Kidney (tissue), 14 donors: ENCODE data around the gene CTNND2. TPM values are rescaled to one million over a fixed set of nuclear protein-coding genes. Genes with fewer than 3 reads are reported as not detected.

Experiments
- DNase-seq, 5 donors: peaks; one replicate each; pipeline ENCODE4 v3.0.0-alpha.2; 2013 to 2020
- FAIRE-seq: peaks from 2 replicates; lab custom pipeline; 2012; peaks lifted over from hg19 to GRCh38; lab: Jason Lieb, UNC
- H3K27ac ChIP-seq, 2 donors: one replicate each; pipeline ENCODE4 v1.7.0; 2013; ENCODE audit warnings: low read depth in 2 of 2, low read length in 2 of 2, inconsistent platforms in 1 of 2
- H3K27me3 ChIP-seq: one replicate; pipeline ENCODE4 v1.7.1; 2013; ENCODE audit warnings: low read length, inconsistent platforms; ENCODE audit not compliant: control insufficient read depth, insufficient read depth
- H3K36me3 ChIP-seq, 3 donors: one replicate each; pipeline versions ENCODE4 v1.7.0 to v1.7.1; 2013; ENCODE audit warnings: low read length in 3 of 3, control low read depth in 1 of 3, inconsistent platforms in 1 of 3; ENCODE audit not compliant: insufficient read depth in 3 of 3, control insufficient read depth in 2 of 3
- H3K4me1 ChIP-seq, 3 donors: one replicate each; pipeline versions ENCODE4 v1.7.0 to v1.7.1; 2013; ENCODE audit warnings: low read length in 3 of 3, inconsistent platforms in 1 of 3, low read depth in 1 of 3; ENCODE audit not compliant: control insufficient read depth in 2 of 3, insufficient read depth in 2 of 3
- H3K4me3 ChIP-seq, 3 donors: one replicate each; pipeline versions ENCODE4 v1.7.0 to v1.8.1; 2013; ENCODE audit warnings: low read length in 3 of 3, control low read depth in 1 of 3, inconsistent platforms in 1 of 3
- H3K9ac ChIP-seq, 3 donors: one replicate each; pipeline versions ENCODE4 v1.7.0 to v1.7.1; 2013; ENCODE audit warnings: low read length in 3 of 3, control low read depth in 1 of 3, inconsistent platforms in 1 of 3
- H3K9me3 ChIP-seq, 3 donors: one replicate each; pipeline versions ENCODE4 v1.7.0 to v1.7.1; 2013; ENCODE audit warnings: low read length in 3 of 3, control low read depth in 1 of 3, inconsistent platforms in 1 of 3; ENCODE audit not compliant: control insufficient read depth in 2 of 3, insufficient read depth in 1 of 3
- intact Hi-C: fragments of 100-400 bp; cut with DNase I; formaldehyde crosslinking; loops from one replicate; pipeline ENCODE4 v1.11.1; 2022
- polyA plus RNA-seq: library from polyadenylated mRNA; stranded (reverse); fragments of 350-450 nt; fragmentation: Illumina TruSeq; extraction: RNeasy Lipid Tissue Mini Kit (QIAGEN cat#74804); gene quantifications from one replicate; pipeline ENCODE4 v1.2.3, GENCODE V29; 2014; ENCODE audit warnings: low read depth, low replicate concordance; ENCODE audit not compliant: insufficient read depth
- total RNA-seq: library from RNA; stranded (reverse); fragmentation: NEBNext Ultra II Directional; extraction: Animal tissue kit (Norgen Biotek cat#: 25700); gene quantifications from one replicate; pipeline ENCODE4 v1.2.1, GENCODE V29; 2021
- TF ChIP-seq, protein P1 (sequence below): IDR thresholded peaks from 3 replicates; pipeline ENCODE4 v1.5.1; 2012; ENCODE audit warnings: mild to moderate bottlenecking, moderate library complexity, borderline replicate concordance; ENCODE audit not compliant: insufficient read depth; ENCODE audit errors: extremely low read depth
- donor health status: control.
- donor health status: control.
- donor health status: control.
- donor health status: control.
- donor health status: control.
- donor health status: DM: yes; HTN: yes; CAD: no.
- donor health status: Normal renal cell carcinoma (clear cell type).

Gene CTNND2
- total and polyA plus RNA-seq, 2 donors from 2014 or later = 0.15 to 0.79 TPM

DNA sequence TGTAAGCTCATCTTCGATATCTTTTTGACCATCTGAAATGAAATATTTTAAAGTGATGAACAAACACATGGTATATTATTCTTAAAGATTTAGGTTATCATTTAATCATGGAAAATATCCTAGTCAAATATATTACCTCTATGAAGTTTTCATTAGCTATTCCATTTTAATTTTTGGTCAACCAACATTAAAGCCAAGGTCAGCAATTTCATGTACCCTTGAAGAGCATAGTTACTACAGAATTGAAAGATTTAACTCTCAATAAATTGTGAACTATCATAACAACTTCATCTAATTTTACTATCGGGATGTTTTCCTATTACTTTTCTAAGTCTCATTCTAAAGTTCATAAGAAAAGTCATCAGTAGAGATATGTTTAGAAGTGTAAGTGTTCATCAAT is 492.6 kb downstream of the CTNND2 start:
- no peaks in the 10 kb centered on the region for H3K36me3 ChIP-seq
- no peak for FAIRE-seq
- no peak overlapping the region for H3K9ac ChIP-seq
- H3K27me3 ChIP-seq = no peaks in the 10 kb centered on the region
- intact Hi-C loops = no loop called here
- no peaks in the 10 kb centered on the region for H3K9me3 ChIP-seq
- TF ChIP-seq, protein P1, sequence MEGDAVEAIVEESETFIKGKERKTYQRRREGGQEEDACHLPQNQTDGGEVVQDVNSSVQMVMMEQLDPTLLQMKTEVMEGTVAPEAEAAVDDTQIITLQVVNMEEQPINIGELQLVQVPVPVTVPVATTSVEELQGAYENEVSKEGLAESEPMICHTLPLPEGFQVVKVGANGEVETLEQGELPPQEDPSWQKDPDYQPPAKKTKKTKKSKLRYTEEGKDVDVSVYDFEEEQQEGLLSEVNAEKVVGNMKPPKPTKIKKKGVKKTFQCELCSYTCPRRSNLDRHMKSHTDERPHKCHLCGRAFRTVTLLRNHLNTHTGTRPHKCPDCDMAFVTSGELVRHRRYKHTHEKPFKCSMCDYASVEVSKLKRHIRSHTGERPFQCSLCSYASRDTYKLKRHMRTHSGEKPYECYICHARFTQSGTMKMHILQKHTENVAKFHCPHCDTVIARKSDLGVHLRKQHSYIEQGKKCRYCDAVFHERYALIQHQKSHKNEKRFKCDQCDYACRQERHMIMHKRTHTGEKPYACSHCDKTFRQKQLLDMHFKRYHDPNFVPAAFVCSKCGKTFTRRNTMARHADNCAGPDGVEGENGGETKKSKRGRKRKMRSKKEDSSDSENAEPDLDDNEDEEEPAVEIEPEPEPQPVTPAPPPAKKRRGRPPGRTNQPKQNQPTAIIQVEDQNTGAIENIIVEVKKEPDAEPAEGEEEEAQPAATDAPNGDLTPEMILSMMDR = no peak
- no peak overlapping the region for H3K4me3 ChIP-seq
- no peaks in the 10 kb centered on the region for H3K4me1 ChIP-seq
- no peak overlapping the region for H3K27ac ChIP-seq
- no peak for DNase-seq

DNA sequence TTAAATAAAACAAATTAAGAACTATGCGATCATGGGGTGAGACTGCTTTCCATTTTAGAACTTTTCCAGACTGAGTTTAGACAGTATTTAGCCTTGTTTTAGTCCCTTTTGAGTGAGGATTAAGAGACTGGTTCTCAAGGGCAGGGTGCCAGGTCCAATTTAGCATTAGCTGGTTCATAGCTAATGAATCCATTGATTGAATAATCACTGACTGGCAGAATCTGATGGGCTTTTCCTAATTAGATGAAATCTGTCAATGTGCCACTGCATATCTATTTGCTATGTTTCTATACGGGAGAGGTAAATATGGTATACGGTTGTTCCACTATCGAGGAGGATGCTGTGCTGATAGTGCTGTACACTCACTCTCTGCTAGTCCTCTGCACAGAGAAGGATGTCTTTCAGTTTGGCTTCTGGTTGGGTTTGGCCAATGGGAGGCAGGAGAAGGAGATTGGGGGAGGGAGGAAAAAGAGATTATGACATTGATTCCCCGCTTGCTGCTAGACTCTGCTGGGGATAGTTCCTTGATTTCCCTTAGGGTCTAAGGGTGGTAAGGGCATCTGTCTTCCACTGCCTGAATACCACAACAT is 496.6 kb downstream of the CTNND2 start:
- Histone ChIP-seq H3K4me1 (no peaks in the 10 kb centered on the region), H3K36me3 (no peaks in the 10 kb centered on the region), H3K27me3 (no peaks in the 10 kb centered on the region), H3K27ac (no peak overlapping the region), H3K9me3 (no peaks in the 10 kb centered on the region), H3K9ac (no peak overlapping the region), H3K4me3 (no peak overlapping the region)
- TF ChIP-seq, protein P1 = no peak
- FAIRE-seq (no peak), DNase-seq (no peak)
- intact Hi-C loops = no loop called here

DNA sequence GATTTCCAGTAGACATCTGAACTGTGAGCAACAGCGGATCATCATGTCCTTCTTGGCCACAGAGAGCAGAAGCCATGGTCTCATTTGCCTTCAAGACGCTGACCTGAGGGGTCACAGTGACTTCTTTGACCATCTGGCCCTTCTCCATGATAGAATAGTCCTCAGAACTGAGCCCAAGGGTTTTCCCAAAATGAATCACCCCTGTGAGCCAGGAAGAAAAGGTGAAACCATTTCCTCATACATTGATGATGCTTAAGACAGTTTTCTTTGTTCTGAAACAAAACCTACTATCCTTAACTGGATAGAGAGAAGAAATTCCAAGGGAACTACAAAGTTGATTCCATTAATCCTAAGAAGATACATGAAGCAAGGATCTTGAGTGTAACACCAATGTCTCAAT is 503.9 kb downstream of the CTNND2 start:
- intact Hi-C loops = no loop called here
- Histone ChIP-seq H3K27ac (no peak overlapping the region), H3K9ac (no peak overlapping the region), H3K4me1 (no peaks in the 10 kb centered on the region), H3K36me3 (no peaks in the 10 kb centered on the region), H3K9me3 (no peaks in the 10 kb centered on the region), H3K27me3 (no peaks in the 10 kb centered on the region), H3K4me3 (no peak overlapping the region)
- no peak for FAIRE-seq
- TF ChIP-seq, protein P1 = no peak
- DNase-seq = no peak

DNA sequence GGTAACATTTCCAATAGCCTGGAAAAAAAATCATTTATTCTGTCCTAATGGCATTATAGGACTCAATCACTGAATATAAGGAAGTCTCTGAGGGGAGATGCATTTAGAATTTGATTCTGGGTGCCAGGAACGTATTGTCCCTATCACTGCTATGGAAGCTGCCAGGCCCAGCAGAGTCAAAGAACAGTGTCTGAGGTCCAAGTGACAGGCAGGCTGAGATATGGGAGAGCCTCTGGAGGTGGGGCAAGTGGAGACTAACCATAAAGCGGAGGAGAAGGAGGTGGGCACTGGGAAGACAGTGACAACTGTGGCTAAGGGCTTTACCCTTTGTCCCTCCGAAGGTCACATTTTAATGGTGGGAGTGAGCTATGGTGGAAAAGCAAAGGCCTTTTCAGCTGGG is 505.5 kb downstream of the CTNND2 start:
- intact Hi-C loops = no loop called here

More for the DNA sequence above, 505.5 kb downstream of the CTNND2 start:
- TF ChIP-seq, protein P1 = no peak
- Histone ChIP-seq H3K9ac (no peak overlapping the region), H3K27ac (no peak overlapping the region), H3K36me3 (no peaks in the 10 kb centered on the region), H3K4me3 (no peak overlapping the region), H3K9me3 (no peaks in the 10 kb centered on the region), H3K4me1 (no peaks in the 10 kb centered on the region), H3K27me3 (no peaks in the 10 kb centered on the region)
- FAIRE-seq = no peak
- DNase-seq = no peak
